GM12878 (cell line): ENCODE results near the gene PCSK2. TPM values are rescaled to one million over a fixed set of nuclear protein-coding genes. Genes with fewer than 3 reads are reported as not detected.

Experiments used
- ATAC-seq: fragments of 200-7000 bp; cut with Tn5 transposase; 3 replicates; pipeline ENCODE4 v1.9.1; 2020; ENCODE audit warnings: mild to moderate bottlenecking, moderate library complexity
- BruUV-seq: library from RNA; stranded (reverse); fragments of 400-500 nt; replicated peaks from 2 replicates; lab custom pipeline; 2021; lab: Mats Ljungman, UMichigan
- CTCF ChIA-PET: fragments of 300-600 bp; sonication (Branson Sonifier 250); formaldehyde crosslinking; extraction: SDS; loops from one replicate; lab custom pipeline; 2021; ENCODE audit warnings: inconsistent platforms; lab: Yijun Ruan, JAX
- POLR2A ChIA-PET: fragments of 350-600 bp; formaldehyde crosslinking; extraction: SDS; loops from one replicate; lab custom pipeline; 2021; ENCODE audit warnings: inconsistent platforms; lab: Charles Lee
- RAD21 ChIA-PET: fragments of 300-600 bp; sonication (Branson Sonifier 250); formaldehyde crosslinking; loops from one replicate; lab custom pipeline; 2023; ENCODE audit warnings: antibody characterized with exemption; ENCODE audit not compliant: unreplicated experiment; lab: Charles Lee
- SMC1A ChIA-PET: fragments of 300-600 bp; sonication (Branson Sonifier 250); formaldehyde crosslinking; loops from one replicate; lab custom pipeline; 2023; ENCODE audit not compliant: unreplicated experiment, uncharacterized antibody; lab: Charles Lee
- DNase-seq: peaks from one replicate; pipeline ENCODE4 v3.0.0-alpha.2; 2011; ENCODE audit warnings: low read depth, low spot score
- FAIRE-seq: peaks from 3 replicates; lab custom pipeline; 2011; peaks lifted over from hg19 to GRCh38; lab: Jason Lieb, UNC
- H2AFZ ChIP-seq: 2 replicates; pipeline ENCODE4 v1.6.0; 2011; ENCODE audit warnings: low read depth, low read length, control low read depth; ENCODE audit not compliant: control insufficient read depth
- H3K27ac ChIP-seq: 2 replicates; pipeline ENCODE4 v1.5.1; 2011; ENCODE audit warnings: control low read depth; ENCODE audit not compliant: control insufficient read depth, insufficient read depth
- H3K27me3 ChIP-seq, 2 experiments: replicated peaks in 1 of 2; 2 replicates each; pipeline versions ENCODE4 v1.6.0 to v1.6.1; 2011; ENCODE audit warnings: low read length in 1 of 2; ENCODE audit not compliant: control insufficient read depth in 2 of 2, insufficient read depth in 2 of 2
- H3K36me3 ChIP-seq, 2 experiments: 2 replicates each; pipeline ENCODE4 v1.5.1; 2011; ENCODE audit warnings: low read length in 1 of 2; ENCODE audit not compliant: control insufficient read depth in 2 of 2, insufficient read depth in 2 of 2
- H3K4me1 ChIP-seq: 2 replicates; pipeline ENCODE4 v1.6.1; 2011; ENCODE audit warnings: mild to moderate bottlenecking, low read length, moderate library complexity, mixed read lengths; ENCODE audit not compliant: control insufficient read depth, insufficient read depth
- H3K4me2 ChIP-seq: 2 replicates; pipeline ENCODE4 v1.6.0; 2011; ENCODE audit warnings: control low read depth; ENCODE audit not compliant: control insufficient read depth, insufficient read depth
- H3K4me3 ChIP-seq: fragments of 200-600 bp; sonication (generic); 2 replicates; pipeline ENCODE4 v1.5.1; 2016
- H3K79me2 ChIP-seq: 2 replicates; pipeline ENCODE4 v1.6.0; 2011; ENCODE audit warnings: low read length; ENCODE audit not compliant: control insufficient read depth, insufficient read depth
- H3K9ac ChIP-seq: 2 replicates; pipeline ENCODE4 v1.8.0; 2011; ENCODE audit warnings: low read length, control low read depth, mixed read lengths; ENCODE audit not compliant: control insufficient read depth, insufficient read depth
- H3K9me3 ChIP-seq: replicated peaks from 3 replicates; pipeline ENCODE4 v1.5.1; 2011; ENCODE audit warnings: mild to moderate bottlenecking, low read length; ENCODE audit not compliant: control insufficient read depth, insufficient read depth
- H4K20me1 ChIP-seq: 2 replicates; pipeline ENCODE4 v1.6.0; 2011; ENCODE audit not compliant: control insufficient read depth, insufficient read depth
- ETV6 ChIP-seq, 2 experiments: fragments of 450-650 bp in 1 of 2; IDR thresholded peaks in 1 of 2; conservative IDR thresholded peaks in 1 of 2; 2 replicates each; pipeline ENCODE4 v1.6.1; 2014; ENCODE audit warnings: antibody characterized with exemption in 1 of 2, borderline replicate concordance in 1 of 2, low read depth in 1 of 2, mild to moderate bottlenecking in 1 of 2, moderate library complexity in 1 of 2
- IRF4 ChIP-seq: IDR thresholded peaks from 2 replicates; pipeline ENCODE4 v1.6.1; 2011; ENCODE audit warnings: low read depth, low read length
- TCF3 ChIP-seq: IDR thresholded peaks from 2 replicates; pipeline ENCODE4 v1.6.1; 2012; ENCODE audit warnings: low read depth, mild to moderate bottlenecking, low read length, borderline replicate concordance; ENCODE audit not compliant: insufficient read depth
- WGBS: methylation state at CpG from one replicate; pipeline ENCODE4 v1.1.6; 2016; ENCODE audit warnings: low lambda C conversion rate; ENCODE audit not compliant: insufficient replicate concordance, insufficient coverage; ENCODE audit errors: missing lambda C conversion rate; 5-methylcytosine and 5-hydroxymethylcytosine counted together
- in situ Hi-C: fragments of 300-500 bp; cut with MboI; formaldehyde crosslinking; loops from 9 replicates; pipeline ENCODE4 v1.14.3; 2018; ENCODE audit warnings: mixed read lengths
- intact Hi-C: fragments of 100-400 bp; cut with micrococcal nuclease; formaldehyde crosslinking; loops from one replicate; pipeline ENCODE4 v1.14.2; 2022; ENCODE audit not compliant: unreplicated experiment
- polyA plus RNA-seq, 11 experiments: library from polyadenylated mRNA; depleted of rRNA in 4 of 11; unstranded in 6 of 11; stranded (reverse) in 5 of 11; fragments of >200 nt; fragmentation: Nextera tagmentation in 4 of 11; fragmentation: Illumina TruSeq in 1 of 11; extraction: Ambion mirVana in 4 of 11; extraction: Trizol in 1 of 11; gene quantifications; 1 replicate in 1 of 11; 2 replicates in 10 of 11; pipeline versions ENCODE4 v1.2.1 to v1.2.3, GENCODE V29; 2011 to 2016; ENCODE audit warnings: inconsistent platforms in 2 of 11, missing spikeins in 2 of 11, low read depth in 1 of 11
- total RNA-seq, 4 experiments: library from RNA; depleted of rRNA in 3 of 4; stranded (reverse); fragments of >200 nt in 3 of 4; fragmentation: Illumina TruSeq in 1 of 4; extraction: Trizol in 1 of 4; gene quantifications; 2 replicates each; pipeline versions ENCODE4 v1.2.1 to v1.2.3, GENCODE V29; 2013 to 2021
- TF ChIP-seq, protein P1 (sequence below): fragments of 450-650 bp; IDR thresholded peaks from 2 replicates; pipeline ENCODE4 v1.6.1; 2017; ENCODE audit warnings: mild to moderate bottlenecking, low read depth, inconsistent platforms; ENCODE audit not compliant: poor library complexity, severe bottlenecking
- TF ChIP-seq, protein P2 (sequence below): IDR thresholded peaks from 2 replicates; pipeline ENCODE4 v1.6.1; 2012; ENCODE audit warnings: improper control_type of control experiment, low read depth, low read length; ENCODE audit not compliant: insufficient replicate concordance

Gene PCSK2
- total and polyA plus RNA-seq, 10 of the 15 experiments (the other 5 are each of a cell fraction or from before 2014, with no cell fraction given): not detected

DNA sequence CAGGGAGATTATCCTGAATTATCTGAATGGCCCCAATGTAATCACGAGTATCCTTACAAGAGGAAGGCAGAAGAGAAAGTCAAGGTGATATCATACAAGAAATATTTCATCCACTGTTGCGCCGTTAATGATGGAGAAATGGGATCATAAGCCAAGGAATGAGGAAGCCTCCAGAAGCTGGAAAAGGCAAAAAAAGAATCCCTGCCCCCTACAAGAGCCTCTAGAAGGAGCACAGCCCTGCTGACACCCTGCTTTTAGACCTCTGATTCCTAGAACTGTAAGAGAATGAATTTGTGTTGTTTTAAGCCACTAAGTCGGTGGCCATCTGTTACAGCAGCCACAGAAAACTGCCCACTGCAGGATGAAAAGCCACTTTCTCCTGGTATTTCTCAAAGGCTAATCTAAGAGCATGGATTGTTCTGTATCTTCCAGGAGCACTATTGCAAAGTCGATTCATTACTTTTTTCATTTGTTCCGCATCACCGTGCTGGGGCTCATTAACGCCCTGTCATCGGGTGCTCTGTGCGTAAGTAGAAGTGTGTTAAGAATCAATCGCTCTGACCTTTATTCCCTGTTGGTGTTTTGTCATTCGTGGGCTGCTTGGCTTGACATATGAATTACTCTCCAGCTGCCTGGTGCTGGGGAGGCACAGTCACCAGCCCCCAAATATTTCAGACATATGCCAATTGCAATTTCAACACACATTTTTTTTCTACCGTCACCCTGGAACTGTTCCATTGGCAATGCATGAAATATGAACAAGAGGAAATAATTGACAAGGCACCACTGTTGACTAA is 117.0 kb downstream of the PCSK2 start:
- Histone ChIP-seq H3K4me1 (no peaks in the 10 kb centered on the region), H4K20me1 (no peaks in the 10 kb centered on the region), H3K9me3 (no peaks in the 10 kb centered on the region), H3K36me3 (no peaks in the 10 kb centered on the region), H3K27ac (no peak overlapping the region), H2AFZ (no peak overlapping the region), H3K27me3 (no peaks in the 10 kb centered on the region; a peak in 1 of 4 replicates), H3K79me2 (no peaks in the 10 kb centered on the region), H3K4me3 (no peak overlapping the region), H3K9ac (no peak overlapping the region), H3K4me2 (no peak overlapping the region)
- ChIA-PET RAD21 (no interaction called here), SMC1A (no interaction called here), CTCF (no interaction called here), POLR2A (no interaction called here)
- 59% methylated on average over 13 of the region's 13 CpGs for WGBS
- in situ Hi-C loops (no loop called here), intact Hi-C loops (no loop called here)
- FAIRE-seq: no peak
- no peak for ATAC-seq
- no peak for DNase-seq
- no TSS peak for BruUV-seq
- TF ChIP-seq, protein P1, sequence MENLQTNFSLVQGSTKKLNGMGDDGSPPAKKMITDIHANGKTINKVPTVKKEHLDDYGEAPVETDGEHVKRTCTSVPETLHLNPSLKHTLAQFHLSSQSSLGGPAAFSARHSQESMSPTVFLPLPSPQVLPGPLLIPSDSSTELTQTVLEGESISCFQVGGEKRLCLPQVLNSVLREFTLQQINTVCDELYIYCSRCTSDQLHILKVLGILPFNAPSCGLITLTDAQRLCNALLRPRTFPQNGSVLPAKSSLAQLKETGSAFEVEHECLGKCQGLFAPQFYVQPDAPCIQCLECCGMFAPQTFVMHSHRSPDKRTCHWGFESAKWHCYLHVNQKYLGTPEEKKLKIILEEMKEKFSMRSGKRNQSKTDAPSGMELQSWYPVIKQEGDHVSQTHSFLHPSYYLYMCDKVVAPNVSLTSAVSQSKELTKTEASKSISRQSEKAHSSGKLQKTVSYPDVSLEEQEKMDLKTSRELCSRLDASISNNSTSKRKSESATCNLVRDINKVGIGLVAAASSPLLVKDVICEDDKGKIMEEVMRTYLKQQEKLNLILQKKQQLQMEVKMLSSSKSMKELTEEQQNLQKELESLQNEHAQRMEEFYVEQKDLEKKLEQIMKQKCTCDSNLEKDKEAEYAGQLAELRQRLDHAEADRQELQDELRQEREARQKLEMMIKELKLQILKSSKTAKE: no peak
- no peak for TF ChIP-seq ETV6 (conservative IDR thresholded peaks at IDR 0.05 in 1 of 2, IDR thresholded peaks at IDR 0.05 in 1 of 2; ENCODE audit: borderline replicate concordance in 1 of 2, low read depth in 1 of 2)
- TF ChIP-seq, protein P2, sequence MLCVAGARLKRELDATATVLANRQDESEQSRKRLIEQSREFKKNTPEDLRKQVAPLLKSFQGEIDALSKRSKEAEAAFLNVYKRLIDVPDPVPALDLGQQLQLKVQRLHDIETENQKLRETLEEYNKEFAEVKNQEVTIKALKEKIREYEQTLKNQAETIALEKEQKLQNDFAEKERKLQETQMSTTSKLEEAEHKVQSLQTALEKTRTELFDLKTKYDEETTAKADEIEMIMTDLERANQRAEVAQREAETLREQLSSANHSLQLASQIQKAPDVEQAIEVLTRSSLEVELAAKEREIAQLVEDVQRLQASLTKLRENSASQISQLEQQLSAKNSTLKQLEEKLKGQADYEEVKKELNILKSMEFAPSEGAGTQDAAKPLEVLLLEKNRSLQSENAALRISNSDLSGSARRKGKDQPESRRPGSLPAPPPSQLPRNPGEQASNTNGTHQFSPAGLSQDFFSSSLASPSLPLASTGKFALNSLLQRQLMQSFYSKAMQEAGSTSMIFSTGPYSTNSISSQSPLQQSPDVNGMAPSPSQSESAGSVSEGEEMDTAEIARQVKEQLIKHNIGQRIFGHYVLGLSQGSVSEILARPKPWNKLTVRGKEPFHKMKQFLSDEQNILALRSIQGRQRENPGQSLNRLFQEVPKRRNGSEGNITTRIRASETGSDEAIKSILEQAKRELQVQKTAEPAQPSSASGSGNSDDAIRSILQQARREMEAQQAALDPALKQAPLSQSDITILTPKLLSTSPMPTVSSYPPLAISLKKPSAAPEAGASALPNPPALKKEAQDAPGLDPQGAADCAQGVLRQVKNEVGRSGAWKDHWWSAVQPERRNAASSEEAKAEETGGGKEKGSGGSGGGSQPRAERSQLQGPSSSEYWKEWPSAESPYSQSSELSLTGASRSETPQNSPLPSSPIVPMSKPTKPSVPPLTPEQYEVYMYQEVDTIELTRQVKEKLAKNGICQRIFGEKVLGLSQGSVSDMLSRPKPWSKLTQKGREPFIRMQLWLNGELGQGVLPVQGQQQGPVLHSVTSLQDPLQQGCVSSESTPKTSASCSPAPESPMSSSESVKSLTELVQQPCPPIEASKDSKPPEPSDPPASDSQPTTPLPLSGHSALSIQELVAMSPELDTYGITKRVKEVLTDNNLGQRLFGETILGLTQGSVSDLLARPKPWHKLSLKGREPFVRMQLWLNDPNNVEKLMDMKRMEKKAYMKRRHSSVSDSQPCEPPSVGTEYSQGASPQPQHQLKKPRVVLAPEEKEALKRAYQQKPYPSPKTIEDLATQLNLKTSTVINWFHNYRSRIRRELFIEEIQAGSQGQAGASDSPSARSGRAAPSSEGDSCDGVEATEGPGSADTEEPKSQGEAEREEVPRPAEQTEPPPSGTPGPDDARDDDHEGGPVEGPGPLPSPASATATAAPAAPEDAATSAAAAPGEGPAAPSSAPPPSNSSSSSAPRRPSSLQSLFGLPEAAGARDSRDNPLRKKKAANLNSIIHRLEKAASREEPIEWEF: no peak
- TF ChIP-seq TCF3: no peak
- TF ChIP-seq IRF4: no peak
